T-helper 22 cell (primary cell): ENCODE data around the gene PPP4R2.
"Not testable (repeated sequence)": the region's sequence is repeated elsewhere in the genome, so short reads cannot be mapped to it uniquely, and the experiment has no call there.

Experiments
- DNase-seq: peaks from one replicate; pipeline ENCODE4 v3.0.0-alpha.2; 2020; ENCODE audit warnings: low read depth

PPP4R2 gene

GRCh38 chr3:72977060-72977808, 19.4 kb upstream of the PPP4R2 start:
- no peak for DNase-seq

GRCh38 chr3:72982609-72983366, 13.8 kb upstream of the PPP4R2 start:
- DNase-seq: no peak

- DNase-seq: no peak
These were observed 11.0 kb upstream of the PPP4R2 start for GRCh38 chr3:72985576-72985975.

GRCh38 chr3:72990701-72991395, 5.8 kb upstream of the PPP4R2 start:
- no peak for DNase-seq

- DNase-seq: no peak
These were observed 5.1 kb upstream of the PPP4R2 start for GRCh38 chr3:72991522-72991921.

- DNase-seq: no peak
These were observed 3.2 kb upstream of the PPP4R2 start for GRCh38 chr3:72993391-72993790.

- DNase-seq: no peak
These were observed 1.3 kb upstream of the PPP4R2 start for GRCh38 chr3:72995337-72995736.

GRCh38 chr3:72996121-72996472, 514 bp upstream of the PPP4R2 start:
- no peak for DNase-seq

- DNase-seq: peak; percentile 36
These were observed 880 bp downstream of the PPP4R2 start for GRCh38 chr3:72997421-72997961.

GRCh38 chr3:72998466-72998865, 1.9 kb downstream of the PPP4R2 start:
- no peak for DNase-seq

GRCh38 chr3:72999951-73000350, 3.3 kb downstream of the PPP4R2 start:
- no peak for DNase-seq

GRCh38 chr3:73003050-73003449, 6.4 kb downstream of the PPP4R2 start:
- DNase-seq: not testable (repeated sequence)

- DNase-seq: no peak
These were observed 7.7 kb downstream of the PPP4R2 start for GRCh38 chr3:73004316-73004715.

- DNase-seq: no peak
These were observed 11.5 kb downstream of the PPP4R2 start for GRCh38 chr3:73007992-73008712.

GRCh38 chr3:73009008-73009407, 12.4 kb downstream of the PPP4R2 start:
- DNase-seq: no peak

- no peak for DNase-seq
These were observed 13.1 kb downstream of the PPP4R2 start for GRCh38 chr3:73009750-73010149.

GRCh38 chr3:73010158-73010557, 13.5 kb downstream of the PPP4R2 start:
- DNase-seq: no peak

- DNase-seq: no peak
These were observed 21.7 kb downstream of the PPP4R2 start for GRCh38 chr3:73018298-73018697.

GRCh38 chr3:73018790-73019441, 22.3 kb downstream of the PPP4R2 start:
- no peak for DNase-seq

GRCh38 chr3:73021301-73021835, 24.8 kb downstream of the PPP4R2 start:
- DNase-seq: no peak

GRCh38 chr3:73024836-73025235, 28.2 kb downstream of the PPP4R2 start:
- DNase-seq: no peak
